IPS-18c (cell line): ENCODE measurements around the gene HOXD4.
A peak's percentile ranks its signal among the peaks of the same experiment; 100 is the strongest.

ENCODE experiments used
- H3K4me3 ChIP-seq: 2 replicates; pipeline ENCODE4 v1.7.0; 2013; ENCODE audit warnings: low read depth, mild to moderate bottlenecking, low read length, moderate library complexity; ENCODE audit not compliant: insufficient read depth
- H3K9me3 ChIP-seq: one replicate; pipeline ENCODE4 v1.6.1; 2013; ENCODE audit warnings: mild to moderate bottlenecking, low read length, moderate library complexity; ENCODE audit not compliant: control insufficient read depth, insufficient read depth

Gene HOXD4

DNA sequence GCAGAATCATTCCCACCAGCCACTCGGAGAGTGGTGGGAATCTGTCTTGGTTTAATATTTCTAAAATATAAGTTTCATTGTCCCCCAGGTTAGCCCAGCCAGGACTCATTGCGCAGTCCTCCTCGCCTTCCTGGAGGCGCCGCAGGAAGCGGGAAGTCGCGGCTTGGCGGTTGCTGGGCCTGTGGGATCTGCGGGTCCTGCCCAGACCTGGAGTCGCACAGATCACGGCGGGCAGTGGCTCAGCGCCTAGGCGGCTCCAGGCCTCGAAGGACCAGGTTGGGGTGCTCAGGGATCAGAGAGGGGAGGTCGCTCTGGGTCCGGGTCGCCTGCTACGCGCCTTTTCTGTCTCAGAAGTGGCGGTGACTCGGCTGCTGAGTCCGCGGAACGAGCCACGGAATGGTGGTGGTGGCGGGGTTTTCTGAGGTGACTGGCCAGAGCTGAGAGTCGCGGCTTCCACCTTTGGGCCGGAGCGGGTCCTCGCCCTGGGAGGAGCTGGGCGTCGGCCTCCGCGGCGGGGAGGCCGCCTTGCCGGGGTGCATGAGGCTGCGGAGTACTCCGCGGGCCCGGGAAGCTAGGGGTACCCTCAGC lies 8.4 kb downstream of the HOXD4 start:
- Histone ChIP-seq H3K9me3 (peaks cover 6% of the 10 kb centered on the region), H3K4me3 (no peak overlapping the region)

DNA sequence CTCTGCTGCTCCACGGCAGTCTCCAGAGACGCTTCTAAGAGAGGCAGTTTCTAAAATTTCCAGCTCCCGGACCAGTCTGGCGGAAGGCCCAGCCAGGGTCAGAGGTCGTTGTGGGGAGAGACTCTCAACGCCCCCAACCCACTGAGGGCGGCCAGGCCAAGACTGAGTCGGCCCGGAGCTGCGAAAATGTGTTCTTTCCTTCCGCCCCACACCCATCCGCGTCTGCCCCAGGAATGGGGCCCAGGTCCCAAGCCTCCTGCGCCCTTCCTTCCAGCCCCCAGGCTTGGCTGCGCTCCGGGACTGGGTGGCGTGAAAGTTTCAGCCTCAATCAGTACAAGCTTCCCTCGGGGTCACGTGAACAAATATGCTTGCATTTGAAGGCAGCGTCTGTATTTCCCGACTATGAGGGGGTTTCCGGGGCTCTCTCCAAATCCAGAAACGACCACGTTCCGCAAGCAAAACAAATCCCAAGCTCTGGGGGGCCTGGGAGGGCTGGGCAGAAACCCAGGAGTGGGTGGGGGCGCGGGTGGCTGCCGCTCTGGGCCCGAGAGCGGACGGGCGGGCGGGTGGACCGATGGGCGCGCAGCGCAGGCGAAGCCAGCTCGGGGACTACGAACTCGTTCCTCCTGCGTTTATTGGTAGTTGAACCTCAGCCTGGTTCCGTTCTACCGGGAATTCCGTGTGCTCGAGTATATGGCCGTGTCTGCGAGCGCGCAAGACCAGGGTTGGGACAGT lies 9.1 kb downstream of the HOXD4 start:
- Histone ChIP-seq H3K9me3 (peaks cover 8% of the 10 kb centered on the region), H3K4me3 (no peak overlapping the region; the same call in 1 of the 2 replicates)

DNA sequence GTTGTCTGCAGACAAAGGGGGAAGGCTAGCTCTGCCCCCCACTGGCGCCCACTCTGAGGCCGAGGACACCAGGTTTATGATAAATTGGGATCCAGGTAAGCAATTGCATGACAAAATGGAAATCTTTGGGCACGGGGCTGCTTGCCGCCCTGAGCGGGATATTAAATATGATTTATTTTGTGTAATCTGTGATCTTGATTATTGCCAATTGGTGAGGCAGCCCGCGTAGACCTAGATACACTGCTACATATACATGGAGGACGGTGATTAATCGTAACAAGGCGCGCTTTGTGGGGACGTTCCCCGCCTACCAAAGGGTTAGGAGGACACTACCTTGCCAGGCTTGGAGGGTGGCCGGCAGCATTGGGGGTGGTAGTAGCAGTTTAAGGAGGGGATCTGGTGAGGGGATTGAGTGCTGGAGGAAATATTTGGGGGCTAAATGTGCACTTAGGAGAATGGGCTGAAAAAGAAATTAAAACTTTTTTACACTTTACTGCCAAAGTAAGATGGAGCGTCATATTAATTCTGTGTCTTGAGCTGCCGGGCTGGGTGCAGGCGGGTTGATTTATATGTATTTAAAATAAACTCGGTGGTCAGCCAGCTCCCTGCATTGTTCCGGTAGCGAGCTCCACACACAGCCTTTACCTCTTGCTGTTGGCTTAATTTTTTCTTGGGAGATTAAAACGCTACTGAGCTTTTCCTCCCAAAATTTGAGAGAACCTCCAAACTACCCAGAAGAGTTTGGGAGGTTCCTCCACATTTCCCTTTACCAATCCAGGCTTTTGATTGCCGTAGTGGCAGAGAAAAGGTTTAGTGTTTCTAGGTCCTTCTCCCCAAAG lies 9.9 kb downstream of the HOXD4 start:
- peaks cover 8% of the 10 kb centered on the region for H3K9me3 ChIP-seq
- H3K4me3 ChIP-seq, result no peak overlapping the region

DNA sequence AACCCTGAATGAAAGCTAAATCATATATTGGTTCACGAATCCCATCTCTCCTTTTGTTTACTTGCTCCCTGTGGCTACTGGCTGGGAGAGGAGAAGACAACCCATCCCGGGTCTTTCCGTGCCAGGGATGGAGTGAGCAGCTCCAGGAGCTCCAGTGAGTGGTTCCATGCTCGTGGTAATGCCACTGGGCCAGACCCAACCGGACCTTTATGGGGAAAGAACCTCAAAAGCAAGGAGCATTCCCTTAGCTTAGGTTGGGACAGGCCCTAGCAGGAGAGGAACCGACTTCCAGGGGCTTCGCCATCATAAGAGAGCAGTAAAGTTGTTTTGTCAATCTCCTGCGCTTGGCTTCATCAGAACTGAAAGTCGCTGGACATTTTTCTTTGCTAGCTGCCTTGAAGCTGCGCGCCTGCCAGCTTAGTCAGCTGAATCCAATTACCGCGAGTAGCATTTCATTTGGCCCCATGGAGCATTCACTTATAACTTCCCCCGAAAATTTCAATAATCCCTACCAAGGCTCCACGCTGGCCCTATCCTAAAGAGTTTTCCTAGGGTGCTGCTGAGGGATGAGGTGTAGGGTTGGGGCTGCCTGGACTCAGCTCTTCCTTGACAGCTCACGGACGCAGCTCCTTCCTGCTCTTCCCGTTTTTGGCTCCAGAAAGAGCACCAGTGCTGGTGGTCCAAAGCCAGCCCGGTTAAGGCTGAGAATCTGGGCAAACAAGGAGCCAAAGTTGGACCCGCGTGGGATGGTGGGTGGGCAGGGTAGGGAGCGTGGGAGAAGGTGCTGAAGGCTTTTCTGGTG lies 10.7 kb downstream of the HOXD4 start:
- Histone ChIP-seq H3K9me3 (peaks cover 8% of the 10 kb centered on the region), H3K4me3 (no peak overlapping the region)

DNA sequence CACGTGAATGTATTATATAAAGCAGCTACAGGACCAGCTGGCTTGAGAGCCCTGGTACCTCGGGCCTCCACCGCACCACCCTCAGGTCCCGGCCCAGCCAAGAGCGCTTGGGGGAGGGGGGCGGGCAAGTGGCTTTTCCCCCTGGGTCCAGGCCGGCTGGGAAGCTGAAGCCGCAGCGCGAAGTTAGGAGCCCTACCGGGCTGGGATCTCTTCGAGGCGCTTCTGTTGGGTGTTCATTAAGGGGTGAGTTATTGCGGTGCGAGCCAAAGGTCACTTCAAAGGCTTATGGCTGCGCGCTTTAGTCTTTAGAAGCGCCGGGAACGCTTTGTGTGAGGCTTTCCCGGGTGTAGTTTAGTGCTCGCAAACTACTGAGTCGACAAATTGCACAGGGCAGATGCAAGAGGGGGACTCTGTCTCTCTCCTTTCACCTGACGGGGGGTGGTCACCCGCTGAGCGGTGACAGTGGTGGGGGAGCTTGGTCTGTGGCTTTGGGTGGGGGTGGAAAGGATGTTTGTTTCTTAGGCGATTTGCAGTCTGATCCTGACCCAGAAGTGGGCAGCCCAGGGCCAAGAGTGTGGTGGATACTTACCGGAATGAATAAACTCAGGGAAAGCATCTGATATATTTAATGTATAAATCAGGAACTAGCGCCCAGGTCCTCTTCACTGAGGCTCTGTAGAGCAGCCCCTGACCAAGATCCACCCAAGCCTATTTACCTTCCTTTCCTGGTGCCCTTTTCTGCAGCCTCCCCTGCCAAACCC lies 11.7 kb downstream of the HOXD4 start:
- Histone ChIP-seq H3K9me3 (peaks cover 8% of the 10 kb centered on the region), H3K4me3 (no peak overlapping the region)

DNA sequence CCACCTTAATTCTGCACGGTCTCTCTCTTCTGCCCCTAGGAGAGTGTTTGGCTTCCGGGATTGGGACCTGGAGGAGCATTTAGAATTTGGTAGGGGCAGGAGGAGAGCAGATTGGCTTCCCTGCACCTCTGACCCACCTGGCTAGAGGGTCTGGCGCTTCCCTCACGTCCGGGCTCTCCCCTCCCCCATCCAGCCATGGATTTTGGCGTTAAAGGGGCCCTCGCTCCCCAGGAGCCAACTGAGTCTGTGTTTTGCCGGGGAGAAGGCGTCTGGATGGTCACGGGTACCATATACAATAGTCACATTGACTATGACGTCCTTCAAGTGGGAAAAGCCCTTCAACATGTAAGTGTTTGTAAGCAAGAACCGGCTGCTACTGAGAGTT lies 12.3 kb downstream of the HOXD4 start:
- Histone ChIP-seq H3K9me3 (peaks cover 8% of the 10 kb centered on the region), H3K4me3 (no peak overlapping the region)

DNA sequence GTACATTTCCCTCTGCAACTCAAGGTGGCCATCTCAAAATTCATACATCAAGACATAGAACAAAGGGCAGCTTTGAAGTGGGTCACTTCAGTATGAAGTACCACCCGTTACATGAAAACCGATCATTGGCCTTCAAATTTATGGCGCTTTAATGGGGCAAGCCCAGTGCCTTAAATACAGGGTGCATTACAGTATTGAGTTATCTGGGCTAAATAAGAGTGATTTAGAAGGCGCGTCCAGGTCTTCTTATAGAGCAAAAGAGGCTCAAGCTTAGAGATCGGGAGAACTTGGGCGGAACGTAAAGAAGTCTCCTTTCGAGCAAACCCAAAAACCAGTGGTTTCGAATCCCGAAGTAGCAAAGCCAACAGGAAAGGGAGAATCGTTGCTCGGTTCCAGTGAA lies 12.9 kb downstream of the HOXD4 start:
- Histone ChIP-seq H3K9me3 (peaks cover 8% of the 10 kb centered on the region), H3K4me3 (no peak overlapping the region)

DNA sequence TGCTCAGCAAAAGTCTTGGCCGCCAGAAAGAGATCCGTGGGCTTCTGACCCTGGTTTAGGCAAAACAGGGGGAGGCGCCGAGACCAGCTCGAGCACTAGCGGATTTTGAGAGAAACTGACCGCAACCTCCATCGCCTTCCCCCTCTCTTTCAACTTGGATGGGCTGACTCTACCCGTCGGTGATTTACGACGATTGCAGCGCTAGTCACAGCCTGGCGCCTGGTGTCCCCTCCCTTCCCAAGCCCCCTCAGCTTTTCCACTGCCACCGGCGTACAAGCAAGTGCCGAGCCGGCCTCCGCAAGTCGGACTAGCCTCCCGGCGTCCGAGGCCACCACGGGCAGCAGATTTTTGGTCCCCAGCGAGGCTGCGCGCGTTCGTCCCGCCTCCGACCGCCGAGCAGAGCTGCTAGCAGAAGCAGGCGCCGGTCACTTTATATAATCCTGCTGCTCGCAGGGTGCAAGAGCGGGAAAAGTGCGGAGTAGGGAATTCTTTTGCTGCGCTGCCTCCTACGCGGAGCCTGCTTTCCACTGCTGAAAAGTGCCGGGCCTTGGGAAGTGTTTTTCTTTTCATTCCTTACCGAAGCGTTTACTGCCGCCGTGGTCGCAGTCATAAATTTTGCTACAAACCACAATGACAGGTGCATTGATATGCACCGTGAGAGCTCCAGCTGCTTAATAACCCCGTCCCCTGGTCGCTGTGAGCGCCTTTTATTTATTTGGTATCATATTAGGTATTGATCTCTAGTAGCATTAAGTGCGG lies 13.4 kb downstream of the HOXD4 start:
- H3K9me3 ChIP-seq, result peaks cover 8% of the 10 kb centered on the region
- no peak overlapping the region for H3K4me3 ChIP-seq

DNA sequence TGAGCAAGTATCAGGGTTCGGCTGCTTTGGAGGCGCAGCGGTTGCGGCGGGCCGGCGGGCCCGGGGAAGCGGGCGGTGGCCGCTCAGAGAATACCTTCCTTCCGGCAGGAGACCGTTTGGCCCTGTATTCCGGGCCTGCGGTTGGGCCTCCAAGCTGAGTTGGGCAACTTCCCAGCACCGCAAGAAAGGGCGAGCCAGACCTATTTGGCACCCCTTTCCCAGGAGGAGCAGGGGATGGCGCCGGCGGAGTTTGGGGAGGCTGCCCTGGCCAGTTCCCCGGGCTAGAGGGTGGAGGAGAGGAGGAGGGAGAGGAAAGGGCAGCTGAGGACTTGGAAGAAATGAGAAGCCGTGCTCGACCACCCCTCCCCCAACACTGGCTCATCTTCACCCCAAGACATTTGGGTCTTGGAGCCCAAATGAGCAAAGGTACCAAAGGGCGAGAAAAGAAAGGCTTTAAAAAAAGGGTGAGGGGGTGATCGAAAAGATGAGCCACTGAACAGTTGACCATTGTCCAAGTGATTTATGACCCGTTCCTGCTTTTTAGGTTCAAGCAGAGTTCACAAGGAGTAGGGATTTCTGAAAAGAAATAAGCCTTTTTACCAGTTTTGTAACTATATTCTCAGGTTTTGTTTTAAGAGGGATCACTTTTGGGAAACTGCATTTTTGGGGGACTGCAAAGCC lies 14.2 kb downstream of the HOXD4 start:
- H3K4me3 ChIP-seq, result 0 out of 2 replicates have a peak overlapping the region, but pooled peaks have one; percentile 15
- peaks cover 8% of the 10 kb centered on the region for H3K9me3 ChIP-seq

DNA sequence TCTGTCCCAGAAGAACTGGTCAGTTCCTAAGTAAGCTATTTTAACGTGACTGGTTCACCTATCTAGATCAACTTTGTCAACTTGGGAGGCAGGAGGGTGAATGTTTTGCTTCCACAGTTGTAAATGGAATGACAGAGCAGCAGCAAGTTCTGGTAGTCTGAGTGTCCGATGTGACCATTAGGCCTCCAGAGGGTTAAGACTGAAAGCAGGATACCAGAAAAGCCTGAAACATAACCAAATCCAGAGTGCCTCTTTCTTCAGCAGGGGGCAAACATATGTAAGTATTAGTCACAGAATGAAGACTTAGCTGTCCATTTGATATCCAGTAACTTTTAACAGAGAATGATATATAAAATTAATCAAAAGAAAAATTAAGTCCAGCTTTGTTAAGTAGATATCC lies 14.9 kb downstream of the HOXD4 start:
- no peak overlapping the region for H3K4me3 ChIP-seq
- H3K9me3 ChIP-seq, result peaks cover 8% of the 10 kb centered on the region

DNA sequence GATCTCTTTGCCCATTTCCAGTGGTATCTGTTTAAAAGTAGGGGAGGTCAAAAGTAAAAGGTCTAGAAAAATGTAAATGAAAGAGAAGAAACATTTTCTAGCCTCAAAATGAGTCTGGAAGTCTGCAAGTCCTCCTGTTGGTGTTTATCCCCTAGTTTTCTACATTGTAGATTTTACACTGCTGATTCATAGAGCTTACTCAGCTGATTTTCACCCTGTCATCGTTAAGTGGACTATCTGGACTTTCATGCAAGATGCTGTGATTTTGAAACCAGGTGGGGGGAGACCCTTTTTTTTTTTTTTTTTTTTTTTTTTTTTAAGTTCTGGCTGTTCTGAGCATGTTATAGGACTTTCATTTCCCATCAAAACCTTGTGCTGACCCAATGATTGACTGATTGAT lies 16.0 kb downstream of the HOXD4 start:
- Histone ChIP-seq H3K9me3 (peaks cover 7% of the 10 kb centered on the region), H3K4me3 (no peak overlapping the region)

DNA sequence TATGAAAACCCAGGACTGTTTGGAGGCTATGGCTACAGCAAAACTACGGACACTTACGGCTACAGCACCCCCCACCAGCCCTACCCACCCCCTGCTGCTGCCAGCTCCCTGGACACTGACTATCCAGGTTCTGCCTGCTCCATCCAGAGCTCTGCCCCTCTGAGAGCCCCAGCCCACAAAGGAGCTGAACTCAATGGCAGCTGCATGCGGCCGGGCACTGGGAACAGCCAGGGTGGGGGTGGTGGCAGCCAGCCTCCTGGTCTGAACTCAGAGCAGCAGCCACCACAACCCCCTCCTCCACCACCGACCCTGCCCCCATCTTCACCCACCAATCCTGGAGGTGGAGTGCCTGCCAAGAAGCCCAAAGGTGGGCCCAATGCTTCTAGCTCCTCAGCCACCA lies 17.8 kb downstream of the HOXD4 start:
- H3K4me3 ChIP-seq, result no peak overlapping the region

DNA sequence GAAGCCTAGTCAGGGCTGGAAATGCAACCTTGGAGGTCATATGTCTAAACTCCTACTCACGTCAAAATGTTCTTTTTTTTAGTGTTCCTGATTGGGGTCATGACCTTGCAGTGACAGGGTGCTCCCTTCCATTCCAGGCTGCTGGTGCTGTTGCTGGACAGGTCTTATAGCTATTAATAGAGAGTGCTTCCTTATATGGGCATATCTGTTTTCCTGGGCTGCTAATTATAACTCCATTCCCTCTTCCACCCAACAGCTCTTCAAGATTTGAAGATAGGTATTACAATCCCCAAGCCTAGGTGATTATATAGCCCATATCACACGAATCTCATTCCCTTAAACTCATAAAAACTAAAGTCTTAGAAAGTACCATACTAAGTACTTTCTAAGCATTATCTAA lies 18.4 kb downstream of the HOXD4 start:
- H3K4me3 ChIP-seq, result no peak overlapping the region

More for the DNA sequence above, 17.8 kb downstream of the HOXD4 start:
- peaks cover 2% of the 10 kb centered on the region for H3K9me3 ChIP-seq

DNA sequence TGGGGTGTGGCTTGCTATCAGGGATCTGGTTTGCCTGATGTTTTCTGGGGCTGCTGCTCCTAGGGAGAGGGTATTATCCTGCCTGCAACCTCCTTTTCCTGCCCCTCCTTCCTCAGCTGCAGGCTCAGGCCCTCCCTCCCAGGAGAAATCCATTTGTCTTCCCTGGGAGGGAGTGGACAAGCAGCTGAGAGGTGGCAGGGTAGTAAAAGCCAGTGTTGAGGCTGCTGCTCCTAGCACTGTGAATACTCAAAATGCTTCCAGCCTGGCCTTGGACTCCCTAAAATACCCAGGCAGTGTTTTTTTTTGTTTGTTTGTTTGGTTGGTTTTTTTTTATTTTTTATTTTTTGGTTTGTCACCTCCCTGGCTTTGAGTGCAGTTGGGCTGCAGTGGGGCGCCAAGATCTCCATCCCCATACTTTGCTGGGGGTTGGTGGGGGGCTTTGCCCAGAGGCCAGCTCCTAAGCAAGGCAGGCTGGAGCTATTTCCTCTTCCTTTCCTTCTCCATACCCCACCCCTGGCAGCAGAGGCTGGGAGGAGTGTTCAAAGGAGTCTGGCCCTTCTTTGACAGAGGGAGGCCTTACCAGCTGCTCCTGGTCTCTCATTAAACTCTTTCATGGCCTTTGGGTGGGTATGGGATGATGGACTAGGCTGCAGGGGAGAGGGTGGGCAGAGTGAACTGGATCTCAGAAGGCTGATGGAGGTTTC lies 19.4 kb downstream of the HOXD4 start:
- Histone ChIP-seq H3K9me3 (no peaks in the 10 kb centered on the region), H3K4me3 (no peak overlapping the region)

More for the DNA sequence above, 18.4 kb downstream of the HOXD4 start:
- peaks cover 2% of the 10 kb centered on the region for H3K9me3 ChIP-seq

DNA sequence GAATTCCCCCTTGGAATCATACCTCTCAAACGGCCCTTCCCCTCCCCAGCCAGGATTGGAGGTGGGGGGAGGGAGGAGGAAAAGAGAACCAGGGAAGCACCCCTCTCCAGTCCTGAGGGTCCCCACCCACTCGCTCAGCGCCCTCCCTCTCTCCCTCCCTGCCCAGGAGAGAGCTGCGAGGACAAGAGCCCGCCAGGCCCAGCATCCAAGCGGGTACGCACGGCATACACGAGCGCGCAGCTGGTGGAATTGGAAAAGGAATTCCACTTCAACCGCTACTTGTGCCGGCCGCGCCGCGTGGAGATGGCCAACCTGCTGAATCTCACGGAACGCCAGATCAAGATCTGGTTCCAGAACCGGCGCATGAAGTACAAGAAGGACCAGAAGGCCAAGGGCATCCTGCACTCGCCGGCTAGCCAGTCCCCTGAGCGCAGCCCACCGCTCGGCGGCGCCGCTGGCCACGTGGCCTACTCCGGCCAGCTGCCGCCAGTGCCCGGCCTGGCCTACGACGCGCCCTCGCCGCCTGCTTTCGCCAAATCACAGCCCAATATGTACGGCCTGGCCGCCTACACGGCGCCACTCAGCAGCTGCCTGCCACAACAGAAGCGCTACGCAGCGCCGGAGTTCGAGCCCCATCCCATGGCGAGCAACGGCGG lies 20.1 kb downstream of the HOXD4 start:
- H3K9me3 ChIP-seq, result no peaks in the 10 kb centered on the region
- H3K4me3 ChIP-seq, result peak overlapping the region; percentile 36
